Limb (tissue), 2 donors: ENCODE data around the gene PHEX.
"Not testable (repeated sequence)": the region's sequence is repeated elsewhere in the genome, so short reads cannot be mapped to it uniquely, and the experiment has no call there.

Experiments
- DNase-seq, 2 donors: peaks; one replicate each; pipeline ENCODE4 v3.0.0-alpha.2; 2016; ENCODE audit errors: extremely low spot score in 2 of 2

The PHEX gene

GRCh38 chrX:22234380-22234779 is 202.3 kb downstream of the PHEX start:
- DNase-seq, result no peak

GRCh38 chrX:22237479-22237878 is 205.4 kb downstream of the PHEX start:
- no peak for DNase-seq

GRCh38 chrX:22246620-22247019 is 214.5 kb downstream of the PHEX start:
- no peak for DNase-seq

- DNase-seq, result no peak
These were observed 215.0 kb downstream of the PHEX start for GRCh38 chrX:22247169-22247568.

- DNase-seq, result no peak
These were observed 216.3 kb downstream of the PHEX start for GRCh38 chrX:22248401-22248800.

- DNase-seq, result no peak
These were observed 217.2 kb downstream of the PHEX start for GRCh38 chrX:22249371-22249770.

GRCh38 chrX:22268706-22269105 is 236.6 kb downstream of the PHEX start:
- no peak for DNase-seq

- DNase-seq, result no peak
These were observed 240.5 kb downstream of the PHEX start, which contains the start of gene CBLL2 for GRCh38 chrX:22272613-22273012. Gene CBLL2 (plus strand): TSS chrX:22272913. CDS start chrX:22272992, 79 bp downstream.

- no peak for DNase-seq
These were observed 241.7 kb downstream of the PHEX start for GRCh38 chrX:22273714-22274317.

- no peak for DNase-seq
These were observed 244.7 kb downstream of the PHEX start for GRCh38 chrX:22276781-22277180.

GRCh38 chrX:22278375-22278774 is 246.2 kb downstream of the PHEX start:
- no peak for DNase-seq

GRCh38 chrX:22289209-22289608 is 257.1 kb downstream of the PHEX start:
- not testable (repeated sequence) for DNase-seq

GRCh38 chrX:22296871-22297270 is 264.7 kb downstream of the PHEX start:
- DNase-seq, result no peak

GRCh38 chrX:22300130-22300529 is 268.0 kb downstream of the PHEX start:
- DNase-seq, result peak in 1 of 2 donors; percentile 15
